HEK293 (cell line): ENCODE data around the gene SAP30L.

Source experiments
- CTCF ChIA-PET: fragments of 350-600 bp; formaldehyde crosslinking; extraction: SDS; loops from one replicate; lab custom pipeline; 2021; ENCODE audit warnings: antibody characterized with exemption; lab: Yijun Ruan, JAX
- POLR2A ChIA-PET: fragments of 300-600 bp; formaldehyde crosslinking; extraction: SDS; loops from one replicate; lab custom pipeline; 2020; ENCODE audit warnings: antibody characterized with exemption, inconsistent platforms; lab: Yijun Ruan, JAX
- H3K27ac ChIP-seq: fragments of 200-500 bp; sonication (Bioruptor generic); 2 replicates; pipeline ENCODE4 v1.5.1; 2014; ENCODE audit warnings: low read depth, low read length, control low read depth, inconsistent platforms; ENCODE audit errors: extremely low read depth
- H3K36me3 ChIP-seq, 2 experiments: fragments of 200-500 bp in 1 of 2; sonication (Bioruptor generic) in 1 of 2; 1 replicate in 1 of 2; 2 replicates in 1 of 2; pipeline ENCODE4 v1.5.1; 2014 to 2017; ENCODE audit warnings: inconsistent platforms in 2 of 2, low read length in 2 of 2; ENCODE audit not compliant: control insufficient read depth in 2 of 2, insufficient read depth in 1 of 2
- H3K4me1 ChIP-seq: fragments of 200-500 bp; sonication (Bioruptor generic); 2 replicates; pipeline ENCODE4 v1.5.1; 2014; ENCODE audit warnings: mild to moderate bottlenecking, low read length, inconsistent platforms; ENCODE audit not compliant: control insufficient read depth, insufficient read depth
- H3K4me3 ChIP-seq: 2 replicates; pipeline ENCODE4 v1.5.1; 2011; ENCODE audit warnings: low read depth, mild to moderate bottlenecking, control low read depth, low read length, moderate library complexity
- H3K9me3 ChIP-seq: fragments of 200-500 bp; sonication (Bioruptor generic); 2 replicates; pipeline ENCODE4 v1.5.1; 2014; ENCODE audit warnings: low read depth, low read length, inconsistent platforms; ENCODE audit not compliant: control insufficient read depth, insufficient read depth
- BCL6B ChIP-seq: fragments of 450-650 bp; formaldehyde crosslinking; IDR thresholded peaks from 2 replicates; pipeline ENCODE4 v1.5.1; 2017; ENCODE audit warnings: missing biosample characterization, missing genetic modification characterization
- CTCF ChIP-seq: fragments of 450-650 bp; formaldehyde crosslinking; IDR thresholded peaks from 2 replicates; pipeline ENCODE4 v1.5.1; 2016; ENCODE audit warnings: missing biosample characterization, missing genetic modification characterization
- HOXA7 ChIP-seq: sonication (generic); formaldehyde crosslinking; IDR thresholded peaks from 2 replicates; pipeline ENCODE4 v1.8.1; 2022; ENCODE audit warnings: missing genetic modification reagents, borderline replicate concordance
- HOXD13 ChIP-seq: sonication (generic); formaldehyde crosslinking; IDR thresholded peaks from 2 replicates; pipeline ENCODE4 v1.8.0; 2022; ENCODE audit warnings: missing genetic modification reagents, borderline replicate concordance
- TSHZ1 ChIP-seq: fragments of 450-650 bp; formaldehyde crosslinking; IDR thresholded peaks from 2 replicates; pipeline ENCODE4 v1.5.1; 2016; ENCODE audit warnings: missing biosample characterization, missing genetic modification characterization, borderline replicate concordance
- ZNF211 ChIP-seq: fragments of 450-650 bp; formaldehyde crosslinking; IDR thresholded peaks from 2 replicates; pipeline ENCODE4 v1.5.1; 2016; ENCODE audit warnings: low read depth, missing biosample characterization, missing genetic modification characterization
- ZNF473 ChIP-seq: fragments of 450-650 bp; formaldehyde crosslinking; IDR thresholded peaks from 2 replicates; pipeline ENCODE4 v1.5.1; 2017; ENCODE audit warnings: missing biosample characterization, missing genetic modification characterization
- ZNF529 ChIP-seq: fragments of 450-650 bp; formaldehyde crosslinking; IDR thresholded peaks from 2 replicates; pipeline ENCODE4 v1.5.1; 2017; ENCODE audit warnings: missing genetic modification characterization, missing biosample characterization; ENCODE audit not compliant: insufficient replicate concordance
- ZNF544 ChIP-seq: fragments of 450-650 bp; formaldehyde crosslinking; IDR thresholded peaks from 2 replicates; pipeline ENCODE4 v1.5.0; 2017; ENCODE audit warnings: missing biosample characterization, missing genetic modification characterization
- ZNF555 ChIP-seq: fragments of 450-650 bp; formaldehyde crosslinking; conservative IDR thresholded peaks from 2 replicates; pipeline ENCODE4 v1.5.1; 2017; ENCODE audit warnings: missing biosample characterization, mild to moderate bottlenecking, missing genetic modification characterization, inconsistent platforms
- ZNF621 ChIP-seq: fragments of 450-650 bp; formaldehyde crosslinking; IDR thresholded peaks from 2 replicates; pipeline ENCODE4 v1.5.1; 2017; ENCODE audit warnings: missing biosample characterization, missing genetic modification characterization
- ZNF664 ChIP-seq: fragments of 450-650 bp; formaldehyde crosslinking; IDR thresholded peaks from 2 replicates; pipeline ENCODE4 v1.5.1; 2016; ENCODE audit warnings: missing biosample characterization, missing genetic modification characterization
- ZNF704 ChIP-seq: fragments of 450-650 bp; formaldehyde crosslinking; IDR thresholded peaks from 2 replicates; pipeline ENCODE4 v1.5.1; 2016; ENCODE audit warnings: missing biosample characterization, missing genetic modification characterization
- ZNF777 ChIP-seq: fragments of 450-650 bp; formaldehyde crosslinking; IDR thresholded peaks from 2 replicates; pipeline ENCODE4 v1.5.1; 2017; ENCODE audit warnings: missing biosample characterization, missing genetic modification characterization, borderline replicate concordance

SAP30L gene

GRCh38 chr5:154401355-154401754, 44.4 kb upstream of the SAP30L start (continued):
- TF ChIP-seq ZNF529 (tag by site-specific recombination) (no peak), CTCF (no peak), ZNF664 (tag by site-specific recombination) (no peak), ZNF777 (tag by site-specific recombination) (no peak)

- CTCF ChIA-PET, result no interaction called here
- no peaks in the 10 kb centered on the region for H3K9me3 ChIP-seq
- no peak for TF ChIP-seq ZNF544
- TF ChIP-seq, all 188 proteins: peak for 0
- no peak overlapping the region for H3K27ac ChIP-seq
- peaks cover 12% of the 10 kb centered on the region for H3K4me1 ChIP-seq
- POLR2A ChIA-PET, result no interaction called here
- H3K4me3 ChIP-seq, result no peak overlapping the region
- no peaks in the 10 kb centered on the region for H3K36me3 ChIP-seq
These were observed 43.9 kb upstream of the SAP30L start for GRCh38 chr5:154401931-154402330.

- Histone ChIP-seq H3K4me3 (no peak overlapping the region), H3K27ac (no peak overlapping the region), H3K9me3 (no peaks in the 10 kb centered on the region), H3K4me1 (peaks cover 7% of the 10 kb centered on the region), H3K36me3 (no peaks in the 10 kb centered on the region)
- POLR2A ChIA-PET, result no interaction called here
- TF ChIP-seq HOXA7 (no peak), BCL6B (tag by site-specific recombination) (no peak), HOXD13 (CRISPR knock-in tag) (no peak), ZNF621 (no peak), ZNF473 (tag by site-specific recombination) (no peak), ZNF704 (tag by site-specific recombination) (no peak), TSHZ1 (tag by site-specific recombination) (no peak), ZNF211 (tag by site-specific recombination) (no peak), ZNF555 (tag by site-specific recombination) (no peak)
- CTCF ChIA-PET, result interaction anchor here (0.6 to 5.6 kb wide), 2 partner anchors 120 to 331 kb away, joined by 3 to 96 read pairs; no protein-coding TSS in a partner anchor
These were observed 43.2 kb upstream of the SAP30L start for GRCh38 chr5:154402611-154403010.
